COR-L47 (cell line): ENCODE measurements around the gene WDR5.
A peak's percentile ranks its signal among the peaks of the same experiment; 100 is the strongest.
"Not testable (repeated sequence)": the region's sequence is repeated elsewhere in the genome, so short reads cannot be mapped to it uniquely, and the experiment has no call there.

ENCODE experiments used
- DNase-seq: peaks from one replicate; lab custom pipeline; 2025; lab: John Stamatoyannopoulos, UW

WDR5 gene

GRCh38 chr9:134135343-134136117 is at the start of gene WDR5:
Gene WDR5 (plus strand): TSS chr9:134136082. CDS start chr9:134139878, 3,796 bp downstream.
- DNase-seq = peak; percentile 90

GRCh38 chr9:134088063-134088725 is 47.7 kb upstream of the WDR5 start:
- no peak for DNase-seq

GRCh38 chr9:134089972-134090371 is 45.9 kb upstream of the WDR5 start:
- no peak for DNase-seq

- peak; percentile 47 for DNase-seq
Observed at GRCh38 chr9:134099123-134099761, 36.6 kb upstream of the WDR5 start.

GRCh38 chr9:134100040-134100439 is 35.8 kb upstream of the WDR5 start:
- no peak for DNase-seq

GRCh38 chr9:134101133-134101532 is 34.7 kb upstream of the WDR5 start:
- not testable (repeated sequence) for DNase-seq

DNA sequence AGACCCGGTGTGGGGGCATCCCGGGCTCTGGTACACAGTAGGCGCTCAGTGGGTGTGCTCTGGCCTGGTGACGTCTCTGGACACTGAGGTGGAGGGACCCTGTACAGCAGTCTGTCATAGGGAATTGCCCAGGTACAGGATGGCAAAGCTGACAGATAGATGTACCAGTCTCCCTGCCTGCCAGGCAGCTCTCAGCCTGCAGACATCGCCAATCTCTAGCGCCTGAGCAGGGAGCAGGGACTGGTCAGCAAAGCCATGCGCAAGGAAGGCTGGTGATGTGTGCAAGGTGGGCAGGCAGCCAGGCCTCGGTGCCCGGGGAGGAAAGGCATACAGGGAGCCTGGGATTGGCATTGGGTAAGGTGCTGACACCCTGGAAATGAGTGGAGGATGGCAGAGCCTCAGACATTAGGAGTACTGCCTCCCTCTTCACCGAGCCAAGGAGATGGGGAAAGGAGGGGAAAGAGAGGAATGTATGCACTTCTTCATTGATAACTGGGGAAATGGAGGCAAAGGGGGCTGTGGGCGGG is 34.2 kb upstream of the WDR5 start:
- DNase-seq = no peak

GRCh38 chr9:134103391-134103998 is 32.4 kb upstream of the WDR5 start:
- DNase-seq = no peak

DNA sequence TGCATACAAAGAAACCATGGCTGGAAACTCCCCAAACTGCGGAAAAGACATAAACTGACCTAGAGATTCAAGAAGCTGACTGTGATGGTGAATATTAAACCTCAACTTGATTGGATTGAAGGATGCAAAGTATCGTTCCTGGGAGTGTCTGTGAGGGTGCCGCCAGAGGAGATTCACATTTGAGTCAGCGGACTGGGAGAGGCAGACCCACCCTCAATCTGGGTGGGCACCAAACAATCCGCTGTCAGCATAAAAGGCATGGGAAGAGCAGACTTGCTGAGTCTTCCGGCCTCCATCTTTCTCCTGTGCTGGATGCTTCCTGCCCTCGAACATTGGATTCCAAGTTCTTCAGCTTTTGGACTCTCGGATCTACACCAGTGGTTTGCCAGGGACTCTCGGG is 24.8 kb upstream of the WDR5 start:
- DNase-seq = no peak

DNA sequence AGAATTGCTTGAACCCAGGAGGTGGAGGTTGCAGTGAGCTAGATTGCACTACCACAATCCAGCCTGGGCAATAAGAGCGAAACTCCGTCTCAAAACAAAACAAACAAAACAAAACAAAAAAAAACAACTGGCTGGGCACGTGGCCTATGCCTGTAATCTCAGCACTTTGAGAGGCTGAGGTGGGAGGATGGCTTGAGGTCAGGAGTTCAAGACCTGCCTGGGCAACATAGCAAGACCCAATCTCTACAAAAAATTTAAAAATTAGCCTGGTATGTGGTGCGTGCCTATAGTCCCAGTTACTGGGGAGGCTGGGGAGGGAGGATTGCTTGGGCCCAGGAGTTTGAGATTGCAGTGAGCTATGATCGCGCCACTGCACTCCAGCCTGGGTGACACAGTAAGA is 23.3 kb upstream of the WDR5 start:
- no peak for DNase-seq

DNA sequence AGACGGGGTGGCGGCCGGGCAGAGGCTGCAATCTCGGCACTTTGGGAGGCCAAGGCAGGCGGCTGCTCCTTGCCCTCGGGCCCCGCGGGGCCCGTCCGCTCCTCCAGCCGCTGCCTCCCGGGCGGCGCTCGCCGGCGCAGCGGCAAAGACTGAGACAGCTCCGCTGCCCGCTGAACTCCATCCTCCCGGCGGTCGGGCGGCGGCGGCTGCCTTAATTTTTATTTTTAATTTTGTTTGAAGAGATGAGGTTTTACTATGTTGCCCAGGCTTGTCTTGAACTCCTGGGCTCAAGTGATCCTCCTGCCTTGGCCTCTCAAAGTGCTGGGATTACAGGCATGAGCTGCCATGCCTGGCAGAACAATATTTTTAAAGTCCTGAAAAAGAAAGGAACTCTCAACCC is 16.9 kb upstream of the WDR5 start:
- not testable (repeated sequence) for DNase-seq

- no peak for DNase-seq
Observed at GRCh38 chr9:134123764-134124128, 12.1 kb upstream of the WDR5 start.

DNA sequence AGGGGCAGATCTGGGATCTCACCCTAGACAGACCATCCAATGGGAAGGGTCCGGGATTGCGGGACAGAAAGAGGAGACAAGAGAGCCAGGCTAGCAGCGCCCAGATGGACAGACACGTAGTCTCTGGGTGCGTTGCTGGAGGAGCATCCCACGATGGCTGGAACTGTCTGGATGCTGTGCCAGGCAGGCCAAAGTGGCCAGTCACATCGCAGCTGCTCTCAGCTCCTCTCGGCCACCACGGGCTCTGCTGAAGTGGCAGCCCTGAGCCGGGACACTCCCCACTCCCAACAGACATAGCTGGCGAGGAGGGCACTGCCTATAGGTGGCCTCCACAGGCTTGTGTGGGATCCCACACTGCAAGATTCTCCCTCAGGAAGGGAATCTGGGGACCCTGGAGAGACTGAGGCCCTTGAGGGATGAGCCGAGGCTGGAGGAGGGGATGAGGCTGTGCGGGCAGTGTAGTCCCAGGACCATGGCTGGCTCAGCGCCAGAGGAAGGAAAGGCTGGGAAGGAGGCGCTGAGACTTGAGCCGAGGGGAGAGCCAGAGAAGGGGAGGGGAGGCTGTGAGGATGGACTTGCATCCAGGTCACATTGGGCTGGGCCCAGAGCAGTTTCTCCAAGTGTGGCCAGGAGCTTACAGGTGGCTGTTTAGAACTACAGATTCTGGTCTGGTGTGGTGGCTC is 10.3 kb upstream of the WDR5 start:
- DNase-seq = no peak

- DNase-seq = no peak
Observed at GRCh38 chr9:134126373-134126772, 9.5 kb upstream of the WDR5 start.

- no peak for DNase-seq
Observed at GRCh38 chr9:134127065-134127580, 8.8 kb upstream of the WDR5 start.

DNA sequence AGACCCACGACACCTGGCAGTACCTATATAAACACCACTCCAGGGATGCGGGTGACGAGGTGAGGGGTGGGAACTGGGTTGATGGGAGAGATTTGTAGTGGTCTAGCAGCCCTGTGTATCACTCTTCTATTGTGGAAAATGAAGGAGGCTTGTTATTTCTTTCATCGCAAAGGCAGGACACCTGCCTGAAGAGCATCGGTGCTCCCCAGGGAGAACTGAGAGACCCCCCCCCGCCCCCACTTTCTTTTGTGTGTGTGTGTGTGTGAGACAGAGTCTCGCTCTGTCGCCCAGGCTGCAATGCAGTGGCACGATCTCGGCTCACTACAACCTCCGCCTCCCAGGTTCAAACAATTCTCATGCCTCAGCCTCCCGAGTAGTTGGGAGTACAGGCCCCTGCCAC is 8.3 kb upstream of the WDR5 start:
- DNase-seq = no peak

GRCh38 chr9:134128727-134129679 is 6.9 kb upstream of the WDR5 start:
- DNase-seq = no peak

DNA sequence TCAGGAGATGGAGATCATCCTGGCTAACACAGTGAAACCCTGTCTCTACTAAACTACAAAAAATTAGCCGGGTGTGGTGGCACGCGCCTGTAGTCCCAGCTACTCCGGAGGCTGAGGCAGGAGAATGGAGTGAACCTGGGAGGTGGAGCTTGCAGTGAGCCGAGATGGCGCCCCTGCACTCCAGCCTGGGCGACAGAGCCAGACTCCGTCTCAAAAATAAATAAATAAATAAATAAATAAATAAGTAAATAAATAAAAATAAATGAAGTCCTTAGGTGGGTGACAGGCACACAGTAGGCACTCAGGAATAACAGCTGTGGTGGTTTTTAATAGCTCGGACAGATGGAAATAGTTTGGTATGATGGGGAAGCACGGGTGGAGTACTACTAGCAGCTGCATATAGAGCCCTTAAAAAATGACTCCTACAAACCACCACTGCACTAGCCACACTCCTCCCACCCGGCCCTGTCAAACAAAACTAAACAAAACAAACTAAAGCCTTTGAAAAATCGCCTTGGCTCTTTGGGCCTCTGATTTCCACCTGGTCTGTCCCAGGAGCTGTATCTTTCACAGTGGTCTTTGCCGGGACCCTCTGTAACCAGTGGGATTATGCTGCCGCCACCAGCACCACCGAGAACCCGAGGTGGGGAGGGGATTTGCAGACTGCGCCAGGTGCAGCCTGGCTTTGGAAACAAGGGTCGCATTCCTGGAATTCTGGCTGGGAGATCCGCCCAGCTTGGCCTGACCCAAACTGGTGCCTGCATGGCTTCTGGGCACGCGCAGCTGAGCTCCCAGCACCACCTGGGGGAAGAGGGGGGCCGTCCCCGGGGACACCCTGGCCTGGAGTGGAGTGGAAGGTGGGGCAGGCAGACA is 5.1 kb upstream of the WDR5 start:
- no peak for DNase-seq

DNA sequence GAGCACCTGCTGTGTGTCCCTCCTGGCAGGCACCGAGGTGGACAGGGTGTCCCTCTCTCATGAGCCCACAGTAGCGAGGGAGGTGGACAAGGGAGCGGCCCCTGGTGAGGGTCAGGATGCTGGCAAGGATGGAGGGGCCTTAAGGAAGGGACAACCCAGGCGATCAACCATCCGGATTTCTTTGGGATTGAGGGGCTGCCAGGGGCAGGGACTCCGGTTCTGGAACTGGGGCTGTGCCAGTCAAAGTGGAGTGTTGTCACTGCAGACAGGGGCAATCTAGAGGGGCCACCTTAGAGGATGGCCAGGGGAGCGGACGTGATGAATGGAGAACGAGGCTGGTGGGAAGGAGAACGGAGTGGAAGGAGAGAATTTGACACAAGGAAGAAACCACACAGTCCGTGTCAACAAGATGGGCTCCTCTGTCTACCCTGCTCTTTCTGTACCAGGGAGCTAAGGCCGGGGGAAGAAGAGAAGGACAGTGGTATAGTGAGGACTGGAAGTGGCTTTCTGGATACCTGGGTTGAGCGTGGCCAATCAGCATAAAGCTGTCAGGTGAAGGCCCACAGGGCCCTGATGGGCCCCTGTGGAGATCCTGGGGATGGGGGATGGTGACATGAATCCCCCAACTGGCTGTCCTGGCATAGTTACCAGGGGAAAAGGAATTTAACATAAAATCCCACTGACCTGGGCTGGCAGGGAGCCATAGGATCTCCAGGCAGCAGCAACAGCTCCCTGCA is 4.2 kb upstream of the WDR5 start:
- DNase-seq = no peak
